Panc1 (cell line): Measurements from ENCODE around the gene KHSRP. TPM values are rescaled to one million over a fixed set of nuclear protein-coding genes. Genes with fewer than 3 reads are reported as not detected.

Source experiments
- ATAC-seq: fragments of 200-7000 bp; cut with Tn5 transposase; 2 replicates; pipeline ENCODE4 v1.9.1; 2020; ENCODE audit warnings: mild to moderate bottlenecking, moderate library complexity
- BruUV-seq: library from RNA; stranded (reverse); fragments of 400-500 nt; replicated peaks from 2 replicates; lab custom pipeline; 2021; lab: Mats Ljungman, UMichigan
- CTCF ChIA-PET: fragments of 300-600 bp; sonication (Branson Sonifier 250); formaldehyde crosslinking; loops from one replicate; lab custom pipeline; 2022; ENCODE audit warnings: antibody characterized with exemption; lab: Charles Lee
- POLR2A ChIA-PET: fragments of 300-600 bp; sonication (Branson Sonifier 250); formaldehyde crosslinking; loops from one replicate; lab custom pipeline; 2022; ENCODE audit warnings: antibody characterized with exemption; lab: Charles Lee
- DNase-seq: peaks from one replicate; pipeline ENCODE4 v3.0.0-alpha.2; 2010; ENCODE audit warnings: low read depth, low spot score
- H3K27ac ChIP-seq: 2 replicates; pipeline ENCODE4 v1.5.1; 2011; ENCODE audit warnings: mild to moderate bottlenecking, low read length, inconsistent platforms
- H3K27me3 ChIP-seq: fragments of 200-500 bp; sonication (Bioruptor generic); 2 replicates; pipeline ENCODE4 v1.6.0; 2014; ENCODE audit warnings: low read length, inconsistent platforms; ENCODE audit not compliant: control insufficient read depth, insufficient read depth
- H3K36me3 ChIP-seq: fragments of 200-500 bp; sonication (Bioruptor generic); 2 replicates; pipeline ENCODE4 v1.5.1; 2014; ENCODE audit warnings: inconsistent platforms, mild to moderate bottlenecking, low read length, moderate library complexity; ENCODE audit not compliant: control insufficient read depth, insufficient read depth
- H3K4me1 ChIP-seq: 2 replicates; pipeline ENCODE4 v1.5.1; 2011; ENCODE audit warnings: inconsistent platforms, mild to moderate bottlenecking, low read length, moderate library complexity; ENCODE audit not compliant: control insufficient read depth, insufficient read depth
- H3K4me3 ChIP-seq, 2 experiments: 2 replicates each; pipeline ENCODE4 v1.5.1; 2011 to 2012; ENCODE audit warnings: low read depth in 2 of 2, low read length in 2 of 2, mild to moderate bottlenecking in 2 of 2, inconsistent platforms in 1 of 2, moderate library complexity in 1 of 2
- H3K9me3 ChIP-seq: fragments of 200-500 bp; sonication (Bioruptor generic); 2 replicates; pipeline ENCODE4 v1.5.1; 2014; ENCODE audit warnings: low read depth, mild to moderate bottlenecking, inconsistent platforms, low read length, moderate library complexity; ENCODE audit not compliant: control insufficient read depth, insufficient read depth
- POLR2AphosphoS5 ChIP-seq: IDR thresholded peaks from 2 replicates; pipeline ENCODE4 v1.6.1; 2012; ENCODE audit warnings: mild to moderate bottlenecking, low read depth, low read length, moderate library complexity
- REST ChIP-seq, 2 experiments: IDR thresholded peaks; 2 replicates each; pipeline ENCODE4 v1.6.1; 2011 to 2012; ENCODE audit warnings: low read depth in 2 of 2, control low read depth in 1 of 2, low read length in 1 of 2, mild to moderate bottlenecking in 1 of 2, moderate library complexity in 1 of 2; ENCODE audit not compliant: insufficient read depth in 1 of 2
- SIN3A ChIP-seq: IDR thresholded peaks from 2 replicates; pipeline ENCODE4 v1.6.1; 2012; ENCODE audit warnings: low read depth, mild to moderate bottlenecking, low read length, moderate library complexity, borderline replicate concordance; ENCODE audit not compliant: insufficient read depth
- TCF7L2 ChIP-seq: IDR thresholded peaks from 2 replicates; pipeline ENCODE4 v1.6.1; 2011; ENCODE audit warnings: mild to moderate bottlenecking, low read depth, low read length, inconsistent platforms
- in situ Hi-C: cut with HindIII; loops from 2 replicates; pipeline ENCODE4 v1.10.0; 2016; ENCODE audit warnings: low sequenced_read_pairs, low pct_unique_long_range_greater_than_20kb
- intact Hi-C: fragments of 100-400 bp; cut with micrococcal nuclease; formaldehyde crosslinking; loops from one replicate; pipeline ENCODE4 v1.10.0; 2022; ENCODE audit not compliant: unreplicated experiment
- total RNA-seq: library from RNA; stranded (reverse); gene quantifications from one replicate; pipeline ENCODE4 v1.2.1, GENCODE V29; 2021; ENCODE audit not compliant: unreplicated experiment
- TF ChIP-seq, protein P1 (sequence below): fragments of 450-650 bp; IDR thresholded peaks from 2 replicates; pipeline ENCODE4 v1.5.1; 2017; ENCODE audit warnings: mild to moderate bottlenecking

The KHSRP gene
- total RNA-seq, 1 experiment from 2014 or later = 333 TPM

- CTCF ChIA-PET = no interaction called here
- intact Hi-C loops = no loop called here
- no peak for DNase-seq
- Histone ChIP-seq H3K36me3 (no peaks in the 10 kb centered on the region; the same call in 1 of the 2 replicates), H3K4me1 (no peaks in the 10 kb centered on the region), H3K4me3 (no peak overlapping the region), H3K27ac (no peak overlapping the region), H3K27me3 (no peaks in the 10 kb centered on the region), H3K9me3 (no peaks in the 10 kb centered on the region)
- POLR2A ChIA-PET = no interaction called here
- in situ Hi-C loops = no loop called here
- peak; percentile 57 for ATAC-seq
- no TSS peak for BruUV-seq
- TF ChIP-seq REST (IDR thresholded peaks at IDR 0.05; ENCODE audit: insufficient read depth in 1 of 2, low read depth in 2 of 2, low read length in 1 of 2) (no peak), TCF7L2 (no peak), POLR2AphosphoS5 (no peak), SIN3A (no peak)
- TF ChIP-seq, protein P1, sequence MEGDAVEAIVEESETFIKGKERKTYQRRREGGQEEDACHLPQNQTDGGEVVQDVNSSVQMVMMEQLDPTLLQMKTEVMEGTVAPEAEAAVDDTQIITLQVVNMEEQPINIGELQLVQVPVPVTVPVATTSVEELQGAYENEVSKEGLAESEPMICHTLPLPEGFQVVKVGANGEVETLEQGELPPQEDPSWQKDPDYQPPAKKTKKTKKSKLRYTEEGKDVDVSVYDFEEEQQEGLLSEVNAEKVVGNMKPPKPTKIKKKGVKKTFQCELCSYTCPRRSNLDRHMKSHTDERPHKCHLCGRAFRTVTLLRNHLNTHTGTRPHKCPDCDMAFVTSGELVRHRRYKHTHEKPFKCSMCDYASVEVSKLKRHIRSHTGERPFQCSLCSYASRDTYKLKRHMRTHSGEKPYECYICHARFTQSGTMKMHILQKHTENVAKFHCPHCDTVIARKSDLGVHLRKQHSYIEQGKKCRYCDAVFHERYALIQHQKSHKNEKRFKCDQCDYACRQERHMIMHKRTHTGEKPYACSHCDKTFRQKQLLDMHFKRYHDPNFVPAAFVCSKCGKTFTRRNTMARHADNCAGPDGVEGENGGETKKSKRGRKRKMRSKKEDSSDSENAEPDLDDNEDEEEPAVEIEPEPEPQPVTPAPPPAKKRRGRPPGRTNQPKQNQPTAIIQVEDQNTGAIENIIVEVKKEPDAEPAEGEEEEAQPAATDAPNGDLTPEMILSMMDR = no peak
Measured at GRCh38 chr19:6412061-6412446, 12.6 kb downstream of the KHSRP start.

- in situ Hi-C loops = no loop called here
- CTCF ChIA-PET = no interaction called here
Measured at GRCh38 chr19:6409346-6409745, 15.3 kb downstream of the KHSRP start.

More at GRCh38 chr19:6409346-6409745, 15.3 kb downstream of the KHSRP start:
- no peaks in the 10 kb centered on the region for H3K36me3 ChIP-seq
- ATAC-seq (no peak), DNase-seq (no peak)
- POLR2A ChIA-PET = interaction anchor here (0.6 kb wide), 1 partner anchor 91 kb away, joined by 4 read pairs; no protein-coding TSS in a partner anchor
- H3K27ac ChIP-seq = no peak overlapping the region
- H3K27me3 ChIP-seq = no peaks in the 10 kb centered on the region
- BruUV-seq = no TSS peak
- H3K4me3 ChIP-seq = no peak overlapping the region
- H3K9me3 ChIP-seq = no peaks in the 10 kb centered on the region
- TF ChIP-seq, protein P1 = no peak
- TF ChIP-seq POLR2AphosphoS5 = no peak
- TF ChIP-seq TCF7L2 = no peak
- no peak for TF ChIP-seq SIN3A
- intact Hi-C loops = no loop called here
- no peaks in the 10 kb centered on the region for H3K4me1 ChIP-seq
